ENCODE data around the gene MYH6. TPM values are rescaled to one million over a fixed set of nuclear protein-coding genes. Genes with fewer than 3 reads are reported as not detected.

Gene MYH6
- total RNA-seq, 1 experiment from 2014 or later: not detected

DNA sequence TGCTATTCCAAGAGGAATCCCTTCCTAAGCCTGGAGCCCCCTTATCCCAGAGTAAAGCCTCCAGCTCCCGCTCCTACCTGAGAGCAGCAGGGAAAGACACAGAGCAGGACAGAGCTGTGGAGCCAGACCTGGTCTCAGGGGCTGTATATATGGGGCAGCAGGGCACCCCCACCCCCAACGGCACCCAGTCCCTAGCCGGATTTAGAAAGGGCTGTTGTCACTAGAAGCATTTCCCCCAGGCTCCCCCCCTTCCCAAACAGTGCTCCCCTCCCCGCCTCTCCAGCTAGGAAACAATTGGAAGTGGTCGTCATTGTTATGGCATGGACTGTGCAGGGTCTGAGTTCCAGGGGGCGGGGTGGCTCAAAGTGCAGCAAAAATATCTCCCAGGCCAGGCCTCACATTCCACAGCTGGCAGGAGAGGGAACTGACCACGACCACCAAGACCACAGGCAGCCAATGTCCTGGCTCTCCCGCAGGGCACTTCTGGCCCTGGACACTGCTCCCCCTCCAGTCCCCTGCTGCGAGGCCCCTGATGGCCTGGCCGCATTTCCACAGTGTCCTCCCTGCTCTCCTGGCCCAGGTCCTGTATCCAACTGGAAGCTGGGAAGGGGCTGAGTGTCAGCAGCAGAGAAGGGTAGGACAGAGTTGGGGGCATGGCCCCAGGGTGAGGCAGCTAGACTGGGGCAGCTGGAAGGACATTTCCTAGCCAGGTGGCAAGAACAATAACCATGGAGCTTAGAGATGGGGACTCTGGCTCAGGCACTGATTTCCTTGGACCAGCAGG lies 27.7 kb upstream of the MYH6 start, which contains the start of gene MYH7:
TSS of gene MYH7 (minus strand) at position 118 of the 784 bp plus-strand sequence. CDS start 1,928 bp downstream, outside the sequence.
- intact Hi-C loops (cut with micrococcal nuclease; ENCODE audit: unreplicated experiment) (no loop called here), in situ Hi-C loops (cut with HindIII; ENCODE audit: low pct_unique_long_range_greater_than_20kb, low sequenced_read_pairs) (no loop called here)
- Histone ChIP-seq H3K9me3 (ENCODE audit: control insufficient read depth, insufficient read depth, low read depth, low read length) (no peaks in the 10 kb centered on the region), H3K27me3 (ENCODE audit: control insufficient read depth, insufficient read depth, low read length) (no peaks in the 10 kb centered on the region; the same call in 1 of the 2 replicates), H3K36me3 (ENCODE audit: control insufficient read depth, insufficient read depth, low read length) (no peaks in the 10 kb centered on the region), H3K27ac (ENCODE audit: low read length) (no peak within 1 kb of the TSS), H3K4me3 (ENCODE audit: low read depth in 2 of 2, low read length in 2 of 2) (no peak within 1 kb of the TSS), H3K4me1 (ENCODE audit: control insufficient read depth, insufficient read depth, low read length) (no peaks in the 10 kb centered on the region)
- no peak for ATAC-seq
- no TSS peak for BruUV-seq (replicated peaks)
- ChIA-PET POLR2A (interaction anchor here (0.6 kb wide), 1 partner anchor 488 kb away, joined by 5 read pairs; no protein-coding TSS in a partner anchor), CTCF (interaction anchor here (0.7 kb wide), 1 partner anchor 887 kb away, joined by 5 read pairs; no protein-coding TSS in a partner anchor)
- DNase-seq (ENCODE audit: low read depth, low spot score): no peak
- TF ChIP-seq, protein P1, sequence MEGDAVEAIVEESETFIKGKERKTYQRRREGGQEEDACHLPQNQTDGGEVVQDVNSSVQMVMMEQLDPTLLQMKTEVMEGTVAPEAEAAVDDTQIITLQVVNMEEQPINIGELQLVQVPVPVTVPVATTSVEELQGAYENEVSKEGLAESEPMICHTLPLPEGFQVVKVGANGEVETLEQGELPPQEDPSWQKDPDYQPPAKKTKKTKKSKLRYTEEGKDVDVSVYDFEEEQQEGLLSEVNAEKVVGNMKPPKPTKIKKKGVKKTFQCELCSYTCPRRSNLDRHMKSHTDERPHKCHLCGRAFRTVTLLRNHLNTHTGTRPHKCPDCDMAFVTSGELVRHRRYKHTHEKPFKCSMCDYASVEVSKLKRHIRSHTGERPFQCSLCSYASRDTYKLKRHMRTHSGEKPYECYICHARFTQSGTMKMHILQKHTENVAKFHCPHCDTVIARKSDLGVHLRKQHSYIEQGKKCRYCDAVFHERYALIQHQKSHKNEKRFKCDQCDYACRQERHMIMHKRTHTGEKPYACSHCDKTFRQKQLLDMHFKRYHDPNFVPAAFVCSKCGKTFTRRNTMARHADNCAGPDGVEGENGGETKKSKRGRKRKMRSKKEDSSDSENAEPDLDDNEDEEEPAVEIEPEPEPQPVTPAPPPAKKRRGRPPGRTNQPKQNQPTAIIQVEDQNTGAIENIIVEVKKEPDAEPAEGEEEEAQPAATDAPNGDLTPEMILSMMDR (IDR thresholded peaks at IDR 0.05): no peak
- TF ChIP-seq POLR2AphosphoS5 (IDR thresholded peaks at IDR 0.05; ENCODE audit: low read depth, low read length) (no peak), TCF7L2 (IDR thresholded peaks at IDR 0.05; ENCODE audit: low read depth, low read length) (no peak), SIN3A (IDR thresholded peaks at IDR 0.05; ENCODE audit: borderline replicate concordance, insufficient read depth, low read depth, low read length) (no peak), REST (IDR thresholded peaks at IDR 0.05; ENCODE audit: insufficient read depth in 1 of 2, low read depth in 2 of 2, low read length in 1 of 2) (no peak)

DNA sequence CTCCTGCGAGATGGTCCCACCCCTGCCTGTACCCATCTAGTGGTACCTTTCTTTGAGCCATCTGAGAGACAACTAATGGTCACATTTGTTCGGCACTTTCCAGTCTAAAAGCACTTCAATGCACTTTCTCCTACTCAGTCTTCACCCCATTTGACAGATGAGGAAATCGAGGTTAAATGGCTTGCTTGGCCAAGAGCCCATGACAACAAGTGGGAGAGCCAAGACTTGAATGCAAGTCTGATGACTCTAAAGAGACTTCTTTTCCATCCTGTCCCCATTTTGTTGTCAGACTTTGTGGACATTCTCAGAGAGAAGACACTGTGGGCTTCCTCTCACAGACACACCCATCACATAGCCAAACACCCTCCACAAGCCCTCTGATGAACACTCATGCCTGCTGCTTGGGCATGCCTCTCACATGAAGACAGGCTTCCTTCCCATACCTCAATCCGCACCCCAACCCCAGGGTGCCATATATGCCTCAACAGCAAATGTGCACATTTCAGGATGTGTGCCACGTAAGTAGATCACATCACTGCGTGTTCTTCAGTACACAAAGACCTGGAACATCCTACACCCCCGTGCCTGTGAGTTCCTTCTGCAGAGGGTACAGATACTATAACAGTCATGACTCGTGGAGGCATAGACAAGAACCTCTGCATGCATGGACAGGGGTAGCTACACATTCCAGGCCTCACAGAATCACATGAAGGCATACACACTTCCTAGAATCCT lies 26.6 kb upstream of the MYH6 start:
- H3K4me1 ChIP-seq (ENCODE audit: control insufficient read depth, insufficient read depth, low read length): no peaks in the 10 kb centered on the region
- POLR2A ChIA-PET: no interaction called here
- no TSS peak for BruUV-seq (replicated peaks)
- no peak overlapping the region for H3K4me3 ChIP-seq (ENCODE audit: low read depth in 2 of 2, low read length in 2 of 2)
- H3K27ac ChIP-seq (ENCODE audit: low read length): no peak overlapping the region
- no peak for TF ChIP-seq TCF7L2 (IDR thresholded peaks at IDR 0.05; ENCODE audit: low read depth, low read length)
- no peak for TF ChIP-seq REST (IDR thresholded peaks at IDR 0.05; ENCODE audit: insufficient read depth in 1 of 2, low read depth in 2 of 2, low read length in 1 of 2)
- TF ChIP-seq POLR2AphosphoS5 (IDR thresholded peaks at IDR 0.05; ENCODE audit: low read depth, low read length): no peak
- TF ChIP-seq SIN3A (IDR thresholded peaks at IDR 0.05; ENCODE audit: borderline replicate concordance, insufficient read depth, low read depth, low read length): no peak
- TF ChIP-seq, protein P1 (IDR thresholded peaks at IDR 0.05): no peak
- DNase-seq (ENCODE audit: low read depth, low spot score) (no peak), ATAC-seq (no peak)
- H3K27me3 ChIP-seq (ENCODE audit: control insufficient read depth, insufficient read depth, low read length): no peaks in the 10 kb centered on the region; the same call in 1 of the 2 replicates
- CTCF ChIA-PET: no interaction called here
- intact Hi-C loops (cut with micrococcal nuclease; ENCODE audit: unreplicated experiment) (no loop called here), in situ Hi-C loops (cut with HindIII; ENCODE audit: low pct_unique_long_range_greater_than_20kb, low sequenced_read_pairs) (no loop called here)
- H3K9me3 ChIP-seq (ENCODE audit: control insufficient read depth, insufficient read depth, low read depth, low read length): no peaks in the 10 kb centered on the region
- H3K36me3 ChIP-seq (ENCODE audit: control insufficient read depth, insufficient read depth, low read length): no peaks in the 10 kb centered on the region
